Keratinocyte (primary cell): ENCODE measurements around the gene TLN1. TPM values are rescaled to one million over a fixed set of nuclear protein-coding genes. Genes with fewer than 3 reads are reported as not detected.

ENCODE experiments used
- DNase-seq: peaks from one replicate; pipeline ENCODE4 v3.0.0-alpha.2; 2011; ENCODE audit warnings: low read depth, missing footprints, low spot score
- FAIRE-seq: peaks from 2 replicates; lab custom pipeline; 2011; peaks lifted over from hg19 to GRCh38; lab: Jason Lieb, UNC
- H2AFZ ChIP-seq: 2 replicates; pipeline ENCODE4 v1.6.0; 2012; ENCODE audit warnings: low read length, control low read depth, inconsistent platforms; ENCODE audit not compliant: control insufficient read depth
- H3K27ac ChIP-seq: 2 replicates; pipeline ENCODE4 v1.5.1; 2011; ENCODE audit warnings: low read length; ENCODE audit not compliant: control insufficient read depth, insufficient read depth
- H3K27me3 ChIP-seq: 3 replicates; pipeline ENCODE4 v1.6.0; 2011; ENCODE audit warnings: low read length; ENCODE audit not compliant: control insufficient read depth, insufficient read depth; ENCODE audit errors: extremely low read depth
- H3K36me3 ChIP-seq, 2 experiments: 2 replicates in 1 of 2; 3 replicates in 1 of 2; pipeline ENCODE4 v1.5.1; 2011; ENCODE audit warnings: low read length in 2 of 2, mild to moderate bottlenecking in 1 of 2; ENCODE audit not compliant: control insufficient read depth in 2 of 2, insufficient read depth in 2 of 2; ENCODE audit errors: extremely low read depth in 1 of 2
- H3K4me1 ChIP-seq: 3 replicates; pipeline ENCODE4 v1.5.1; 2011; ENCODE audit warnings: low read length; ENCODE audit not compliant: control insufficient read depth, insufficient read depth; ENCODE audit errors: extremely low read depth
- H3K4me2 ChIP-seq: 3 replicates; pipeline ENCODE4 v1.6.0; 2011; ENCODE audit warnings: low read depth, low read length; ENCODE audit not compliant: control insufficient read depth, insufficient read depth; ENCODE audit errors: extremely low read depth
- H3K4me3 ChIP-seq, 3 experiments: fragments of 200-600 bp in 1 of 3; sonication (generic) in 1 of 3; 2 replicates in 2 of 3; 3 replicates in 1 of 3; pipeline ENCODE4 v1.5.1; 2011 to 2016; ENCODE audit warnings: low read length in 3 of 3, mild to moderate bottlenecking in 3 of 3, control low read depth in 2 of 3, inconsistent platforms in 1 of 3, low read depth in 1 of 3, mixed read lengths in 1 of 3, mixed run types in 1 of 3, moderate library complexity in 1 of 3; ENCODE audit not compliant: control insufficient read depth in 2 of 3, insufficient read depth in 2 of 3; ENCODE audit errors: extremely low read depth in 1 of 3
- H3K79me2 ChIP-seq: 2 replicates; pipeline ENCODE4 v1.6.0; 2012; ENCODE audit warnings: low read length; ENCODE audit not compliant: control insufficient read depth, insufficient read depth
- H3K9ac ChIP-seq: 3 replicates; pipeline ENCODE4 v1.6.0; 2011; ENCODE audit warnings: low read length; ENCODE audit not compliant: control insufficient read depth, insufficient read depth; ENCODE audit errors: extremely low read depth
- H3K9me1 ChIP-seq: 3 replicates; pipeline ENCODE4 v1.6.0; 2011; ENCODE audit warnings: low read length; ENCODE audit not compliant: control insufficient read depth, insufficient read depth; ENCODE audit errors: extremely low read depth
- H3K9me3 ChIP-seq: 2 replicates; pipeline ENCODE4 v1.5.1; 2012; ENCODE audit warnings: low read depth, low read length; ENCODE audit not compliant: control insufficient read depth
- H4K20me1 ChIP-seq: 3 replicates; pipeline ENCODE4 v1.6.0; 2011; ENCODE audit warnings: low read length; ENCODE audit not compliant: control insufficient read depth, insufficient read depth; ENCODE audit errors: extremely low read depth
- CTCF ChIP-seq, 3 experiments: IDR thresholded peaks in 1 of 3; conservative IDR thresholded peaks in 1 of 3; optimal IDR thresholded peaks in 1 of 3; 2 replicates in 2 of 3; 3 replicates in 1 of 3; pipeline versions ENCODE3 to v1.5.1; 2011; ENCODE audit warnings: low read length in 3 of 3, mild to moderate bottlenecking in 3 of 3, moderate library complexity in 2 of 3, control low read depth in 1 of 3, inconsistent platforms in 1 of 3; ENCODE audit not compliant: insufficient read depth in 2 of 3; ENCODE audit errors: extremely low read depth in 1 of 3
- EZH2 ChIP-seq: IDR thresholded peaks from one replicate; pipeline ENCODE4 v1.6.1; 2012; ENCODE audit warnings: inconsistent platforms, mild to moderate bottlenecking, low read length, moderate library complexity
- dilution Hi-C: fragments of 300-500 bp; cut with MboI; formaldehyde crosslinking; loops from one replicate; pipeline ENCODE4 v1.7.0; 2020; ENCODE audit warnings: low sequenced_read_pairs; ENCODE audit not compliant: extremely low pct_ligation_motif_present
- polyA plus RNA-seq, 5 experiments: library from polyadenylated mRNA; depleted of rRNA in 3 of 5; stranded (reverse) in 3 of 5; stranded (forward) in 1 of 5; unstranded in 1 of 5; fragments of >200 nt; gene quantifications; 1 replicate in 1 of 5; 2 replicates in 3 of 5; 3 replicates in 1 of 5; pipeline versions ENCODE4 v1.2.1 to v1.2.3, GENCODE V29; 2011 to 2012; ENCODE audit warnings: missing spikeins in 2 of 5, low read depth in 1 of 5, low replicate concordance in 1 of 5

Gene TLN1
- polyA plus RNA-seq, 1 donor (not counting 4 experiments of a cell fraction or from before 2014, with no cell fraction given) = 53.0 TPM

- TF ChIP-seq EZH2 (no peak), CTCF (optimal IDR thresholded peaks at IDR 0.05 in 1 of 3, IDR thresholded peaks at IDR 0.05 in 1 of 3, conservative IDR thresholded peaks at IDR 0.05 in 1 of 3; ENCODE audit: extremely low read depth in 1 of 3, insufficient read depth in 2 of 3, low read length in 3 of 3) (no peak)
- peaks cover 9% of the 10 kb centered on the region for H3K4me1 ChIP-seq
- dilution Hi-C loops = no loop called here
- no peak within 1 kb of the TSS for H3K9ac ChIP-seq
- peaks cover 24 to 29% of the 10 kb centered on the region in 2 experiments for H3K36me3 ChIP-seq
- DNase-seq (no peak), FAIRE-seq (no peak)
- H3K27ac ChIP-seq = no peak within 1 kb of the TSS
- H3K9me1 ChIP-seq = no peaks in the 10 kb centered on the region
- H3K4me3 ChIP-seq = no peak within 1 kb of the TSS
- H4K20me1 ChIP-seq = no peaks in the 10 kb centered on the region
- H3K9me3 ChIP-seq = no peaks in the 10 kb centered on the region
- peaks cover 6% of the 10 kb centered on the region for H3K79me2 ChIP-seq
- H3K27me3 ChIP-seq = no peaks in the 10 kb centered on the region
- no peak within 1 kb of the TSS for H3K4me2 ChIP-seq
- H2AFZ ChIP-seq = no peak within 1 kb of the TSS
These were observed 22.3 kb upstream of the TLN1 start, which contains the start of gene MSMP for GRCh38 chr9:35754264-35754663. Gene MSMP (minus strand): TSS chr9:35754276. CDS start chr9:35754129, 147 bp downstream.

GRCh38 chr9:35753466-35753865, 21.5 kb upstream of the TLN1 start:
- Histone ChIP-seq H3K9me3 (no peaks in the 10 kb centered on the region), H3K9ac (no peak overlapping the region), H3K4me1 (peaks cover 9% of the 10 kb centered on the region), H3K36me3 (peaks cover 24 to 29% of the 10 kb centered on the region in 2 experiments), H3K4me3 (no peak overlapping the region), H4K20me1 (no peaks in the 10 kb centered on the region), H2AFZ (no peak overlapping the region), H3K27ac (no peak overlapping the region), H3K27me3 (no peaks in the 10 kb centered on the region), H3K9me1 (no peaks in the 10 kb centered on the region), H3K79me2 (peaks cover 8% of the 10 kb centered on the region), H3K4me2 (no peak overlapping the region)
- no peak for TF ChIP-seq CTCF (optimal IDR thresholded peaks at IDR 0.05 in 1 of 3, IDR thresholded peaks at IDR 0.05 in 1 of 3, conservative IDR thresholded peaks at IDR 0.05 in 1 of 3; ENCODE audit: extremely low read depth in 1 of 3, insufficient read depth in 2 of 3, low read length in 3 of 3)
- no peak for TF ChIP-seq EZH2
- dilution Hi-C loops = no loop called here
- FAIRE-seq = no peak
- no peak for DNase-seq
